NCI-H510A treated with DMSO at 0.1 percent for 48 hours (cell line): ENCODE measurements around the gene L3MBTL4.
"Not testable (repeated sequence)": the region's sequence is repeated elsewhere in the genome, so short reads cannot be mapped to it uniquely, and the experiment has no call there.

Experiments used
- DNase-seq: peaks from one replicate; lab custom pipeline; 2025; lab: John Stamatoyannopoulos, UW

Gene L3MBTL4

GRCh38 chr18:6310714-6311113 is 104.0 kb downstream of the L3MBTL4 start:
- no peak for DNase-seq

- no peak for DNase-seq
Measured at GRCh38 chr18:6297875-6298274, 116.8 kb downstream of the L3MBTL4 start.

DNA sequence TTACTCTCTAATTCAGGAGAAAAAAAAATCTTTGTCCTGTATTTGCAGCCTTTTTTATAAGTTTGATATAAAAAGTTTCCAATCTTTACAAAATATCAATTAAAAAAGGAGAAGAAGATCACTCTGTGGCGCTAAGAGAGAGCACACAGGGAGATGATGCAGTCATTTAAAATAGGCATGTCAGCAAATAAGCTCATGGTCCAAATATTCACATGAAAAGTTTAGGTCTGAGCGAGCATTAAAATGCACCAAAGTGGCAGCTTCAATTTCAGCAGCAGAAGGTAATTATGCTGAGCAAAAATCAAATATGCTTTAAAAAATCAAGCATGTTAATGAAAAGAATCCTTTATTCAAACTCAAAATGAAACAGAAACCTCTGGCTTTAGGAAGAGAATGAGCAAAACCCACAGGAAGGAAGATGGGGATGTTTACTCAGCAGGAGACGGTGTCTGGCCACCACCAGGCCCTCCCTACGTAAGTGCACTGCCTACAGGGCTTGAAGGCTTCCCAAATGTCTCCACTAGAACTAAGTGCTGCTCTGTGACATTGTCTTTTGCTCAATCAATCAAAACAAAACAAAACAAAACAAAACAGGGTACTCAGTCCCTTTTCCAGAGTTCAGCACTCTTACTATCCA is 120.4 kb downstream of the L3MBTL4 start:
- peak; percentile 34 for DNase-seq

GRCh38 chr18:6289843-6290242 is 124.9 kb downstream of the L3MBTL4 start:
- DNase-seq: no peak

- no peak for DNase-seq
Measured at GRCh38 chr18:6286585-6286984, 128.1 kb downstream of the L3MBTL4 start.

GRCh38 chr18:6284761-6285160 is 129.9 kb downstream of the L3MBTL4 start:
- no peak for DNase-seq

- DNase-seq: no peak
Measured at GRCh38 chr18:6284300-6284699, 130.4 kb downstream of the L3MBTL4 start.

- no peak for DNase-seq
Measured at GRCh38 chr18:6281874-6282273, 132.8 kb downstream of the L3MBTL4 start.

GRCh38 chr18:6280211-6280743 is 134.4 kb downstream of the L3MBTL4 start:
- DNase-seq: no peak

DNA sequence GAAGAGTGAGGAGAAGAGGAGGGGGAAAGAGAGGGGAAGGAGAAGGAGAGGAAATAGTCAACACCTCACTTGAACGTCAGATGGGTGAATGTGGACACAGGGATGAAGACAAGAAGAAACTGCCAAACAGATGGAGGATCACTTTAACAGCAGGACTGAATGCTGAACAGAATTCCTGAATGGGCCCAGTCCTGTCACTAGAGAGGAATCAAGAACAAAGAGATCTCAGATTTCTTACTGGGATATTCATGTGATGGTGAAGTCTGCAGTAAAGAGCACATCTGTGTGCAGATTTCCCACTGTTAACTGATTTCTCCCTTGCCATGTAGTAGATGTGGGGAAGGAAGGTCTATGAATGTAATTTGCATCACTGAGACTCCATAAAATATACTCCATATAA is 135.4 kb downstream of the L3MBTL4 start:
- no peak for DNase-seq

- DNase-seq: no peak
Measured at GRCh38 chr18:6273423-6273822, 141.3 kb downstream of the L3MBTL4 start.

DNA sequence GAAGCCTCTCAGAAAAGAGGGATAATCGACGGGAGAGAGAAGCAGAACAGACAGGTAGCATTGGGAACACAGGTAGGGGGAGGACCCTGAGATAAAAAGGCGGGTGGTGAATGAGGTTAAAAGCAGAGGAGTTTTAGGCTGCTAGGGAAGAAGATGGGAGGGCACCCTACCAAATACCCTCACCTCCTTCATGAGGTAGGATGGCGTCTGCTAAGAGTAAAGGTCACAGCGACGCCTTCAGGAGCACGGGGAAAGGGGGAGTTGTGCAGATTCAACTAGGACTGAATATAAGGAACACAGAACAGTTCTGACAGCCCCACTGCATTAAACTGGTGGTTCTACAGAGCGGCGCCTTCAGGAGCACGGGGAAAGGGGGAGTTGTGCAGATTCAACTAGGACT is 142.6 kb downstream of the L3MBTL4 start:
- DNase-seq: not testable (repeated sequence)

GRCh38 chr18:6271585-6271984 is 143.1 kb downstream of the L3MBTL4 start:
- DNase-seq: no peak

DNA sequence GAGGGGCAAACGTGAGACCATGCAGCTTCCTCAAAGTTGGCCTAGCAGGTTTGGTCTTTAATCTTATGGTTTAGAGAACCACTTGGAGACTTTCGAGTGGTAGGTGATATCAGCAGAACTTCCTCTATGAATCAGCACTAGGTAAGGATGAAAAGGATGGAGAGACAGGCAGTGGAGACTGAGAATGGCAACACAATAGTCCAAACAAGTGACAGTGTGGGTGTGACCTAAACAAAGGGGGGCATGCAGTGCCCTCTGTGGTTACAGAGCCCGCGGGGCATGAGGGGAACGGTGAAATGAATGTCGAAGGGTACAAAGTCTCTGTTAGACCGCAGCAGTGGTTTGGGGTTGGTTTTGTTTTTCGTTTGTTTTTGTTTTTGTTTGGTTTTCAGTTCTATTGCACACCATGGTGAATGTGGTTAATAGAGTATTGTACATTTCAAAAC is 143.9 kb downstream of the L3MBTL4 start:
- DNase-seq: no peak

DNA sequence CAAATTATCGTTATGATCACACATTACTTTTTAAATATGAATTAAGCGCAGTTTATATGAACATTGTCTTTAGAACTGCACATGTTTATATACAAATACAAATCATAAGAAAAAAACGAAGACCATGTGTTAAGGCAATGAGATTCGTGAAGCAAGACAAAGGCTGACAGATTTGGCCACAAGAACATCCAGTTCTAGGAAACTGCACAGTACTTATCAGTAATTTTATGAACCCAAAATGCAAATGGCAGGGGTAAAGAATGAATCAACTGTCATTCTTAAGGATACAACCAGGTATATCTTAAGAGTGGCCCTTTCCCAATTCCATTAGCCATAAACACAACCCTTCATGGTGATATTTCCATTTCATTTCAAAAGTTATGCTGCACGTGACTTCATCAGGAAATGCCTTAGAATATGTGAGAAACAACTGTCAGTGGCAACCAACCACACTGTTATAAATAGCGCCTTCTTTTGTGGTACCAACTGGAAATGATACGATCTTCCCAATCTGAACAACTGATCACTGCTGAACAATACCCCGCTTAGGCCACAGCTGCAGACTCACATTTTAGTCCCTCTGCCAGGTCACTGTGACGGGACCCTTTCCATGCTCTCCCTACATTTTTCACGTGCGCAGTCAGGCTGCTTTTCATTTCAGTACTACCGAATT is 144.9 kb downstream of the L3MBTL4 start:
- DNase-seq: no peak

DNA sequence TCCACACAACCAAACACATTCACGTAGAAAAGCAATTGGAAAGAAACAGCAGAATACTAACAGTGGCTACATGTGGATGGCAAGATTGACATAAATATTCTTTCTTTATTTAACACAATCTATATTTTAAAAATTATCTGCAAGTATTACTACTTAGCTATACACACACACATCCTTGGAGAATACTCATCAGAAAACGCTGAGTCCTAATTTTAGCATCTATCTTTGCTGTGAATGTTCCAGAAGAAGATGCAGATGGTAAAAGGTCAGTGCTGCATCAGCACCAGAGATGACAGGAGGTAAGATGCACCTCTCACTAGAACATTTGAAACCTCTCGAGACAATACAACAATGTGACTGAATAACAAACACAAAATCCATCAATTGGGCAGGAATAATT is 148.5 kb downstream of the L3MBTL4 start:
- no peak for DNase-seq

- no peak for DNase-seq
Measured at GRCh38 chr18:6261938-6262337, 152.8 kb downstream of the L3MBTL4 start.

DNA sequence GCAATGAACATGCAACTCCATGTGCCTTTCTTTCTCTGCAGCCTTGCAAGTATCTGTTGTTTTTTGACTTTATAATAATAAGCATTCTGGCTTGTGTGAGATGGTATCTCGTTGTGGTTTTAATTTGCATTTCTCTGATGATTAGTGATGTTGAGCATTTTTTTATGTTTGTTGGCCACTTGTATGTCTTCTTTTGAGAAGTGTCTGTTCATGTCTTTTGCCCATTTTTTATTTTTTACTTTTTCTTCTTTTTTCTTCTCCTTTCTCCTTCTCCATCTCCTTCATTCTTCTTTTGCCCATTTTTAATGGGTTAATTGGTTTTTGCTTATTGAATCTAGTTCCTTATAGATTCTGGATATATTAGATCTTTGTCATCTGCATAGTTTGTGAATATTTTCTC is 155.4 kb downstream of the L3MBTL4 start:
- not testable (repeated sequence) for DNase-seq

DNA sequence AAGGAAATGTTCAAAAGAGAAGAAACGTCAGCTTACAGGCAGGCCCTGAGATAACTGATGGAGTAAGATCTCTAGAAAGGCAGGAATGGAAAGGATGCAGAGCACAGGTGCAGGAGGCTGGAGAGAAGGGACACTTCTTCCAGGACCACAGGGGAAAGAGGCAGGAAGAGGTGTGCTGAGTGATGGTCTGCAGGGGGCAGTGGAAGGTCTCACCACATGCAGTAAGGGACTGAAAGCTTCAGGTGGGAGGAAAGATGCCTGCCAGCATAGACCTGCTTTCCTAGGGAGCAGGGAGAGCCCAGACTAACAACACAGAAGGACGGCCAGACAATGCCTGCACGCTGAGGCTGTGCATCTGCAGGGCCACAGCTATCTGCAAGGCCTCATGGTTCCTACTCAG is 156.8 kb downstream of the L3MBTL4 start:
- DNase-seq: no peak

GRCh38 chr18:6256521-6256920 is 158.2 kb downstream of the L3MBTL4 start:
- DNase-seq: no peak

- no peak for DNase-seq
Measured at GRCh38 chr18:6255886-6256285, 158.8 kb downstream of the L3MBTL4 start.

GRCh38 chr18:6255116-6255705 is 159.5 kb downstream of the L3MBTL4 start:
- DNase-seq: peak; percentile 33

DNA sequence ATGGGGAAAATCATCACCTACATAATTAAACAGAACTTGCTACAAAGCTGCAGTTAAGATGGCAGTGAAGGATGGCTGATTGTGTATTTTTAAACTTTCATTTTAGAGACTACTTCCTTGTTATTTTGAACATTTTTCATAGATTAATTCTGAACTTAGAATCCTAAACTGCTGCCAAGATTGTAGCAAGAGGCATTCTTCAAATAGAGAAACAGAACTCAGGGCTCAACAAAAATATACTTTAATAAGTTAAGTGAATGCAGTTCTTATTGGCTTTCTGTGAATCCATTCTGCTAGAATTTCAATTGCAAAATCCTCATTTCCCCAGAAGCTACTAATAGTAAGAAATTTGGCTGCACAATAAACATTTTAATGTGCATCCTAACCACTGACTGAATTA is 160.3 kb downstream of the L3MBTL4 start:
- no peak for DNase-seq
